OCI-LY3 (cell line): ENCODE measurements around the gene CTNND2.

Experiments
- H2AFZ ChIP-seq: fragments of 200-600, 300-600 bp; shearing (Covaris generic); 2 replicates; pipeline ENCODE4 v1.6.0; 2014; ENCODE audit warnings: antibody characterized with exemption, low read depth, low read length
- H3K27ac ChIP-seq: fragments of 200-600, 300-600 bp; sonication (generic); 2 replicates; pipeline ENCODE4 v1.5.1; 2014; ENCODE audit warnings: mild to moderate bottlenecking, low read length, moderate library complexity, mixed read lengths
- H3K27me3 ChIP-seq: fragments of 200-600, 300-600 bp; sonication (generic); 2 replicates; pipeline ENCODE4 v1.6.1; 2014; ENCODE audit warnings: low read depth, low read length, mixed read lengths
- H3K36me3 ChIP-seq: fragments of 200-600, 300-600 bp; sonication (generic); replicated peaks from 2 replicates; pipeline ENCODE3; 2014; ENCODE audit warnings: low read depth, low read length, mixed read lengths
- H3K4me1 ChIP-seq: fragments of 300-600, 200-600 bp; sonication (generic); 2 replicates; pipeline ENCODE4 v1.6.1; 2014; ENCODE audit warnings: low read length, mixed read lengths
- H3K4me2 ChIP-seq: fragments of 200-600, 300-600 bp; sonication (generic); 2 replicates; pipeline ENCODE4 v1.6.1; 2014; ENCODE audit warnings: low read length, mixed read lengths
- H3K4me3 ChIP-seq: fragments of 300-600, 200-600 bp; sonication (generic); 2 replicates; pipeline ENCODE4 v1.5.1; 2014; ENCODE audit warnings: antibody characterized with exemption, mild to moderate bottlenecking, low read length, moderate library complexity
- H3K79me2 ChIP-seq: fragments of 300-600, 200-600 bp; shearing (Covaris generic); 2 replicates; pipeline ENCODE4 v1.6.1; 2014; ENCODE audit warnings: mild to moderate bottlenecking, low read length, mixed read lengths
- H3K9ac ChIP-seq: fragments of 300-600, 200-600 bp; shearing (Covaris generic); 2 replicates; pipeline ENCODE4 v1.6.0; 2014; ENCODE audit warnings: mild to moderate bottlenecking, low read length, moderate library complexity
- H3K9me3 ChIP-seq: fragments of 200-600, 300-600 bp; shearing (Covaris generic); 2 replicates; pipeline ENCODE4 v1.6.1; 2014; ENCODE audit warnings: low read length, mixed read lengths; ENCODE audit not compliant: insufficient read depth
- H4K20me1 ChIP-seq: fragments of 200-600, 300-600 bp; sonication (generic); 2 replicates; pipeline ENCODE4 v1.6.1; 2016; ENCODE audit warnings: low read length, mixed read lengths; ENCODE audit not compliant: insufficient read depth
- EZH2phosphoT487 ChIP-seq: fragments of 200-600 bp; shearing (Covaris generic); IDR thresholded peaks from 2 replicates; pipeline ENCODE4 v1.6.1; 2018; ENCODE audit warnings: antibody characterized with exemption, mixed run types, low read depth
- TF ChIP-seq, protein P1 (sequence below): fragments of 200-600, 300-600 bp; sonication (generic); IDR thresholded peaks from 2 replicates; pipeline ENCODE4 v1.5.1; 2014; ENCODE audit warnings: antibody characterized with exemption, low read length, low read depth

CTNND2 gene

DNA sequence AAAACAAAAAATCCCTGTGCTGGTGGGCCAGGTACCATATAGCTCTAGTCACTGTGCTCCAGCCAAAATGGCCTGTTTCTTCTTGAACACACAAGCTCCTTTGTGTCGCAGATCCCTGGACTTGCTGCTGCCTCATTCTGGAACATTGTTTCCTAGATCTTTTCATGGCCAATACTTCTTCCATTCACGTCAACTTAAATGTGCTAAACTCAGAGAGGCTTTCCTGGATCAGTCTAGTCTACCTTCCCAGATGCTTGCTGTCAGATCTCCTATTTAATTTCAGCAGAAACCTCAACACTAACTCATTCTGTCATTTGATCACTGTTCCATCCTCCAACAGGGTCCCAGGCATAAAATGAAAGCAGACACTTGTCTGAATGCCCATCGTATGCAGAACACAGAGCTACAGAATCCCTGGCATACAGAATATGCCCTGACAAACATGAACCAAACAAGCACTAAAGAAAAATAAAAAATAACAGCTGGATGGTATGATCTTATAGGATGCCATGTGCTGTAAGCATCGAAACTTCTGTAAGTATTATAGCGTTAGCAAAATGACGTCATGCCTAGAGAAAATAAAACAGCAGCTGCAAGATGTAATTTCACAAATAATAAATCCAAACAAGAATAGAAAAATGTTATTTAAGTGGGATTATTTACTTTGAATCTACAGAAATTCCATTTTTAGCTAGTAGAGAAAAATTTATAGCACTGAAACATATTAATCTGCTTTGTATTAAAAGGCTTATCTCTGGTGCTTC, 739.5 kb downstream of the CTNND2 start:
- Histone ChIP-seq H3K4me2 (no peak overlapping the region), H3K36me3 (no peaks in the 10 kb centered on the region), H3K9ac (no peak overlapping the region), H3K9me3 (no peaks in the 10 kb centered on the region), H3K4me1 (no peaks in the 10 kb centered on the region), H3K4me3 (no peak overlapping the region), H4K20me1 (no peaks in the 10 kb centered on the region), H3K27me3 (no peaks in the 10 kb centered on the region), H3K27ac (no peak overlapping the region), H2AFZ (no peak overlapping the region), H3K79me2 (no peaks in the 10 kb centered on the region)
- TF ChIP-seq, protein P1, sequence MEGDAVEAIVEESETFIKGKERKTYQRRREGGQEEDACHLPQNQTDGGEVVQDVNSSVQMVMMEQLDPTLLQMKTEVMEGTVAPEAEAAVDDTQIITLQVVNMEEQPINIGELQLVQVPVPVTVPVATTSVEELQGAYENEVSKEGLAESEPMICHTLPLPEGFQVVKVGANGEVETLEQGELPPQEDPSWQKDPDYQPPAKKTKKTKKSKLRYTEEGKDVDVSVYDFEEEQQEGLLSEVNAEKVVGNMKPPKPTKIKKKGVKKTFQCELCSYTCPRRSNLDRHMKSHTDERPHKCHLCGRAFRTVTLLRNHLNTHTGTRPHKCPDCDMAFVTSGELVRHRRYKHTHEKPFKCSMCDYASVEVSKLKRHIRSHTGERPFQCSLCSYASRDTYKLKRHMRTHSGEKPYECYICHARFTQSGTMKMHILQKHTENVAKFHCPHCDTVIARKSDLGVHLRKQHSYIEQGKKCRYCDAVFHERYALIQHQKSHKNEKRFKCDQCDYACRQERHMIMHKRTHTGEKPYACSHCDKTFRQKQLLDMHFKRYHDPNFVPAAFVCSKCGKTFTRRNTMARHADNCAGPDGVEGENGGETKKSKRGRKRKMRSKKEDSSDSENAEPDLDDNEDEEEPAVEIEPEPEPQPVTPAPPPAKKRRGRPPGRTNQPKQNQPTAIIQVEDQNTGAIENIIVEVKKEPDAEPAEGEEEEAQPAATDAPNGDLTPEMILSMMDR = no peak
- TF ChIP-seq EZH2phosphoT487 = no peak

DNA sequence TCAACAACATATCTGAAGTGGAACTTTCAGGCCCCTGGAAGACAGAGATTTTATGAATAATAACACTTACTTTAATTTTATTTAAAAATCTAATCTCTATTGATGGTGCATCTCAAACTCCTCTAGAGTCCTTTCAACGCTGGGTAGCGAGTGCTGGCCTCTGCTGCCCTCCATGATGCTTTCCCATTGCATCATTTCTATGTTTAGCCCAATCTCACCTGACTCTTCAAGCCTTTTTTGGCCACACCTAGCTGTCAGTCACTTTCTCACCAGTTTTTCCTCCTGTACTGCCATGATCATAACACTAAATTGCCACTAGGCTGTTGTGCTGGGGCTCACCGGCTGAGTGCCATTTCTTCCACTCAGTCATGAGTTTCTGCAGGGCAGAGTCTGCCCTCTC, 747.1 kb downstream of the CTNND2 start:
- Histone ChIP-seq H3K4me3 (no peak overlapping the region), H4K20me1 (no peaks in the 10 kb centered on the region), H3K27ac (no peak overlapping the region), H3K9me3 (no peaks in the 10 kb centered on the region), H3K4me1 (no peaks in the 10 kb centered on the region), H3K36me3 (no peaks in the 10 kb centered on the region), H3K79me2 (no peaks in the 10 kb centered on the region), H3K27me3 (peaks cover 3% of the 10 kb centered on the region; the same call in 1 of the 2 replicates), H3K4me2 (no peak overlapping the region), H3K9ac (no peak overlapping the region), H2AFZ (no peak overlapping the region)
- no peak for TF ChIP-seq EZH2phosphoT487
- TF ChIP-seq, protein P1 = no peak

DNA sequence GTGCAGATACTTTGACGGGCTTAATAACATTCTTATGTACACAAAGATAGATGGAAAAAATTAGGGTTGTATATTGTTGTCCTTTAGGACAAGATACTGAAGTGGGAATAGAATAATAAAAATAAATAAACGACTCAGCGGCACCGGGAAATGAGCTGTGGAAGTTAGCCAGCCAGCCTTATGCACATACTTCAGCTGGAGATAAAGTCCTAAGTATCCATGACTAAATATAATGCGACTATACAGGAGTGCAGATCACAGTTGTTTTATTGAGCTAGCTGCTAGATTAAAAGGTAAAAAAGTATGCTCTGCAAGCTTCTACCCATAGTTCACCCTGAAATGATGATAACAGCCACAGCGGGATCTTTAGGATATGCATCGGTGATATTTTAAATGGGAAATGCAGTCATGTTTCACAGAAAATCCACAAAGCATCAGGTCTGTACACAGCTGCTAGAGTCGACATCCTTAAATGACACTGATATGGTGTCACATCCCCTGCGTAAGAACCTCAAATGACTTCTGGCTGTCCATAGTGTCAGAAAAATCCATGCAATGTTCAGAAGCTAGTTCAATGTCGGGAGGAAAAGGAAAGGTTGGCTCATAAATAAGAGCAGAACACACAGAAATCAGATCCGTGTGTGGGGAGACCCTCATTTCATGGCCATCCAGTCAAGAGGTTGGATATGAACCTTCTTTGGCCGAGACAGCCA, 750.4 kb downstream of the CTNND2 start:
- Histone ChIP-seq H3K9me3 (no peaks in the 10 kb centered on the region), H3K27me3 (peaks cover 3% of the 10 kb centered on the region; the same call in 1 of the 2 replicates), H4K20me1 (no peaks in the 10 kb centered on the region), H3K4me1 (no peaks in the 10 kb centered on the region), H3K36me3 (no peaks in the 10 kb centered on the region), H3K4me2 (no peak overlapping the region), H3K27ac (no peak overlapping the region), H3K79me2 (no peaks in the 10 kb centered on the region), H2AFZ (no peak overlapping the region), H3K9ac (no peak overlapping the region), H3K4me3 (no peak overlapping the region)
- TF ChIP-seq, protein P1 = no peak
- TF ChIP-seq EZH2phosphoT487 = no peak

DNA sequence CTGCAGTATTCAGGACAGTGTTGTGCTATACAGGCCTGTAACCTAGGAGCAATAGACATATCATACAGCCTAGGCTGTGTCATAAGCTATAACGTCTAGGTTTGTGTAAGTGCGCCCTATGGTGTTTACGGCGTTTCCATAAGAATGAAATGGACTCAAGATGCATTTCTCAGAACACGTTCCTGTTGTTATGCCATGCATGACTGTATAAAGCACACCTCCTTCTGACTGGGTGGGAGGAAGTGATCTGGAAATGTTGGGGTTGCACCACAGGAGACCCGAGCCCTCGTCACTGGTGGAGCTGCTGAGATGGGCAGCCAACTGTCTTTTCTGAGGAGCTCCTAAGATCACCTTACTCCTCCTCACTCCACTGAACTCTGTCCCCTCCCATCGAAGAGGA, 751.9 kb downstream of the CTNND2 start:
- H2AFZ ChIP-seq = no peak overlapping the region
- no peaks in the 10 kb centered on the region for H3K79me2 ChIP-seq
- no peaks in the 10 kb centered on the region for H3K9me3 ChIP-seq
- no peak overlapping the region for H3K4me3 ChIP-seq
- no peak overlapping the region for H3K27ac ChIP-seq
- peaks cover 3% of the 10 kb centered on the region; the same call in 1 of the 2 replicates for H3K27me3 ChIP-seq
- no peaks in the 10 kb centered on the region for H3K4me1 ChIP-seq
- H3K4me2 ChIP-seq = no peak overlapping the region
- H4K20me1 ChIP-seq = no peaks in the 10 kb centered on the region
- H3K9ac ChIP-seq = no peak overlapping the region
- TF ChIP-seq EZH2phosphoT487 = no peak
- TF ChIP-seq, protein P1 = no peak
- H3K36me3 ChIP-seq = no peaks in the 10 kb centered on the region
